Spleen (tissue), 11 donors: ENCODE results near the gene AQP12A. TPM values are rescaled to one million over a fixed set of nuclear protein-coding genes. Genes with fewer than 3 reads are reported as not detected.

Source experiments
- DNase-seq: peaks from one replicate; pipeline ENCODE4 v3.0.0-alpha.2; 2020
- H3K27ac ChIP-seq, 8 donors: fragments of 200-600 bp; sonication (generic) in 7 of 8; 1 replicate in 4 of 8; 2 replicates in 4 of 8; pipeline versions ENCODE4 v1.5.0 to v1.8.0; 2016 to 2021; ENCODE audit warnings: inconsistent platforms in 4 of 8, mild to moderate bottlenecking in 4 of 8, moderate library complexity in 1 of 8
- H3K27me3 ChIP-seq, 7 donors: fragments of 200-600 bp; sonication (generic) in 6 of 7; replicated peaks in 1 of 7; 1 replicate in 4 of 7; 2 replicates in 3 of 7; pipeline versions ENCODE4 v1.5.0 to v1.8.0; 2016 to 2021; ENCODE audit warnings: inconsistent platforms in 3 of 7, mild to moderate bottlenecking in 1 of 7
- H3K36me3 ChIP-seq, 6 donors: fragments of 200-600 bp; sonication (generic) in 5 of 6; 1 replicate in 4 of 6; 2 replicates in 2 of 6; pipeline versions ENCODE4 v1.5.0 to v1.8.0; 2016 to 2021; ENCODE audit warnings: inconsistent platforms in 2 of 6
- H3K4me1 ChIP-seq, 6 donors: fragments of 200-600 bp; sonication (generic) in 5 of 6; 1 replicate in 3 of 6; 2 replicates in 3 of 6; pipeline versions ENCODE4 v1.5.0 to v1.8.0; 2016 to 2021; ENCODE audit warnings: inconsistent platforms in 3 of 6
- H3K4me3 ChIP-seq, 8 donors: fragments of 200-600 bp; sonication (generic) in 7 of 8; 1 replicate in 4 of 8; 2 replicates in 4 of 8; pipeline versions ENCODE4 v1.5.0 to v1.8.0; 2016 to 2021; ENCODE audit warnings: inconsistent platforms in 4 of 8, mild to moderate bottlenecking in 4 of 8, moderate library complexity in 2 of 8
- H3K9me3 ChIP-seq, 8 donors: fragments of 200-600 bp; sonication (generic) in 7 of 8; 1 replicate in 4 of 8; 2 replicates in 4 of 8; pipeline versions ENCODE4 v1.5.0 to v1.8.0; 2016 to 2021; ENCODE audit warnings: inconsistent platforms in 4 of 8
- CTCF ChIP-seq, 11 experiments: fragments of 200-600 bp in 7 of 11; fragments of 450-650 bp in 4 of 11; sonication (generic) in 4 of 11; IDR thresholded peaks in 8 of 11; conservative IDR thresholded peaks in 3 of 11; 1 replicate in 7 of 11; 2 replicates in 4 of 11; pipeline versions ENCODE4 v1.4.0 to v1.8.0; 2016 to 2021; ENCODE audit warnings: antibody characterized with exemption in 11 of 11, inconsistent platforms in 4 of 11, mild to moderate bottlenecking in 1 of 11
- POLR2A ChIP-seq, 3 donors: fragments of 450-650 bp; IDR thresholded peaks; one replicate each; pipeline ENCODE4 v1.5.1; 2017; ENCODE audit warnings: antibody characterized with exemption in 3 of 3, mild to moderate bottlenecking in 1 of 3
- POLR2AphosphoS5 ChIP-seq, 3 donors: sonication (generic); formaldehyde crosslinking; IDR thresholded peaks; one replicate each; pipeline ENCODE4 v1.5.1; 2017; ENCODE audit warnings: antibody characterized with exemption in 3 of 3
- WGBS, 5 donors: extraction: QIAGEN DNeasy Blood & Tissue Kit in 3 of 5; methylation state at CpG; one replicate each; pipeline versions ENCODE4 v1.1.5 to v1.1.7; 2013 to 2018; 5-methylcytosine and 5-hydroxymethylcytosine counted together
- intact Hi-C: fragments of 100-400 bp; cut with DNase I; formaldehyde crosslinking; loops from one replicate; pipeline ENCODE4 v1.15.0; 2023; ENCODE audit warnings: low total_unique reads
- polyA plus RNA-seq, 3 donors: library from polyadenylated mRNA; stranded (reverse); fragments of 200-250 nt; gene quantifications; one replicate each; pipeline ENCODE4 v1.2.1, GENCODE V29; 2013
- total RNA-seq, 7 donors: library from RNA; depleted of rRNA in 3 of 7; stranded (reverse); fragments of >200 nt in 3 of 7; fragmentation: NEBNext Ultra II Directional in 4 of 7; extraction: Animal tissue kit (Norgen Biotek cat#: 25700) in 4 of 7; gene quantifications; one replicate each; pipeline versions ENCODE4 v1.1.0 to v1.2.1, GENCODE V29; 2016 to 2021
- donor health status: healthy with polysubstance abuse.
- donor health status: DM: no; HTN: no; CAD: no; lungs with moderate emphysema.
- donor health status: DM: no; HTN: no; CAD: no.
- donor health status: Bipolar disorder and iron deficiency.
- donor health status: healthy.
- donor health status: DM: no; HTN: no; CAD: no.
- donor health status: DM: yes; HTN: yes; CAD: no.

Gene AQP12A
- total and polyA plus RNA-seq, 10 donors: 1.6 to 1.8 TPM; not detected in 8

GRCh38 chr2:240724431-240724830 lies 32.8 kb downstream of the AQP12A start:
- intact Hi-C loops: no loop called here
- no peaks in the 10 kb centered on the region for H3K4me1 ChIP-seq
- H3K4me3 ChIP-seq: no peak overlapping the region
- no peak for DNase-seq
- no peaks in the 10 kb centered on the region for H3K36me3 ChIP-seq
- WGBS, 5 donors: 90 to 95% (median 92%) methylated on average over 2 to 10 of the region's 10 CpGs
- TF ChIP-seq POLR2AphosphoS5 (IDR thresholded peaks at IDR 0.05) (no peak), CTCF (IDR thresholded peaks at IDR 0.05 in 8 of 11, conservative IDR thresholded peaks at IDR 0.05 in 3 of 11) (no peak), POLR2A (IDR thresholded peaks at IDR 0.05) (no peak)
- peaks cover 0 to 23% (median 0%) of the 10 kb centered on the region in 7 donors for H3K27me3 ChIP-seq
- no peaks in the 10 kb centered on the region for H3K9me3 ChIP-seq
- no peak overlapping the region for H3K27ac ChIP-seq

GRCh38 chr2:240725266-240725665 lies 33.6 kb downstream of the AQP12A start:
- intact Hi-C loops: no loop called here
- no peak for DNase-seq
- Histone ChIP-seq H3K4me1 (no peaks in the 10 kb centered on the region), H3K4me3 (no peak overlapping the region), H3K9me3 (no peaks in the 10 kb centered on the region), H3K36me3 (no peaks in the 10 kb centered on the region), H3K27ac (no peak overlapping the region), H3K27me3 (peaks cover 0 to 31% (median 0%) of the 10 kb centered on the region in 7 donors)
- no peak for TF ChIP-seq CTCF (IDR thresholded peaks at IDR 0.05 in 8 of 11, conservative IDR thresholded peaks at IDR 0.05 in 3 of 11)
- TF ChIP-seq POLR2A (IDR thresholded peaks at IDR 0.05): no peak
- TF ChIP-seq POLR2AphosphoS5 (IDR thresholded peaks at IDR 0.05): no peak
- 72 to 93% (median 83%) methylated on average over 7 to 12 of the region's 12 CpGs for WGBS, 5 donors

- WGBS, 5 donors: 69 to 77% (median 76%) methylated on average over 5 to 7 of the region's 7 CpGs
- no peaks in the 10 kb centered on the region for H3K9me3 ChIP-seq
- no peak overlapping the region for H3K4me3 ChIP-seq
- H3K4me1 ChIP-seq: no peaks in the 10 kb centered on the region
- intact Hi-C loops: no loop called here
- no peak overlapping the region for H3K27ac ChIP-seq
- TF ChIP-seq POLR2A (IDR thresholded peaks at IDR 0.05) (no peak), CTCF (IDR thresholded peaks at IDR 0.05 in 8 of 11, conservative IDR thresholded peaks at IDR 0.05 in 3 of 11) (no peak), POLR2AphosphoS5 (IDR thresholded peaks at IDR 0.05) (no peak)
- no peaks in the 10 kb centered on the region for H3K36me3 ChIP-seq
- no peak for DNase-seq
- H3K27me3 ChIP-seq: peaks cover 0 to 35% (median 0%) of the 10 kb centered on the region in 7 donors
Observed at GRCh38 chr2:240725671-240726070, 34.0 kb downstream of the AQP12A start.

GRCh38 chr2:240726876-240727275 lies 35.2 kb downstream of the AQP12A start:
- Histone ChIP-seq H3K9me3 (no peaks in the 10 kb centered on the region), H3K4me1 (no peaks in the 10 kb centered on the region), H3K27ac (no peak overlapping the region), H3K4me3 (no peak overlapping the region), H3K36me3 (no peaks in the 10 kb centered on the region), H3K27me3 (peaks cover 0 to 36% (median 0%) of the 10 kb centered on the region in 7 donors)
- no peak for DNase-seq
- no peak for TF ChIP-seq POLR2AphosphoS5 (IDR thresholded peaks at IDR 0.05)
- no peak for TF ChIP-seq POLR2A (IDR thresholded peaks at IDR 0.05)
- TF ChIP-seq CTCF (IDR thresholded peaks at IDR 0.05 in 8 of 11, conservative IDR thresholded peaks at IDR 0.05 in 3 of 11): no peak
- WGBS, 5 donors: 83 to 90% (median 87%) methylated on average over 14 of the region's 14 CpGs
- intact Hi-C loops: no loop called here
